ENCODE measurements around the gene CRELD2. TPM values are rescaled to one million over a fixed set of nuclear protein-coding genes. Genes with fewer than 3 reads are reported as not detected.
A peak's percentile ranks its signal among the peaks of the same experiment; 100 is the strongest.

Gene CRELD2
- total and polyA plus RNA-seq, 2 of the 4 experiments (the other 2 are of a cell fraction) = 36.2 to 70.7 TPM

- TF ChIP-seq MAFK (IDR thresholded peaks at IDR 0.05; ENCODE audit: low read depth, low read length) = no peak
- TF ChIP-seq FOS (IDR thresholded peaks at IDR 0.05; ENCODE audit: low read depth, low read length) = no peak
- no peak for TF ChIP-seq ELK1 (IDR thresholded peaks at IDR 0.05; ENCODE audit: borderline replicate concordance, low read depth, low read length)
- no peak for TF ChIP-seq BHLHE40 (IDR thresholded peaks at IDR 0.05; ENCODE audit: low read depth, low read length)
- TF ChIP-seq RCOR1 (IDR thresholded peaks at IDR 0.05; ENCODE audit: insufficient replicate concordance, low read length) = no peak
- TF ChIP-seq USF2 (IDR thresholded peaks at IDR 0.05; ENCODE audit: low read depth, low read length) = no peak
- no peak for TF ChIP-seq RFX5 (IDR thresholded peaks at IDR 0.05; ENCODE audit: low read depth, low read length)
- no peak for TF ChIP-seq MAZ (IDR thresholded peaks at IDR 0.05; ENCODE audit: borderline replicate concordance, low read depth, low read length)
- TF ChIP-seq POLR2A (IDR thresholded peaks at IDR 0.05; ENCODE audit: low read depth, low read length) = no peak
- no peak for TF ChIP-seq NFE2L2 (IDR thresholded peaks at IDR 0.05; ENCODE audit: low read depth, low read length)
- no peak for TF ChIP-seq SMC3 (IDR thresholded peaks at IDR 0.05; ENCODE audit: low read depth, low read length)
- no peak for TF ChIP-seq RAD21 (IDR thresholded peaks at IDR 0.05; ENCODE audit: low read length)
- TF ChIP-seq CHD1 (IDR thresholded peaks at IDR 0.05; ENCODE audit: low read depth, low read length) = no peak
- TF ChIP-seq CEBPB (IDR thresholded peaks at IDR 0.05; ENCODE audit: low read depth, low read length) = no peak
- TF ChIP-seq MXI1 (IDR thresholded peaks at IDR 0.05; ENCODE audit: borderline replicate concordance, low read depth, low read length) = no peak
- Histone ChIP-seq H3K36me3 (ENCODE audit: control insufficient read depth, insufficient read depth, low read length) (peaks cover 16% of the 10 kb centered on the region; the same call in 1 of the 2 replicates), H4K8ac (ENCODE audit: low read depth in 2 of 2, low read length in 2 of 2) (no peak overlapping the region), H3K9ac (ENCODE audit: low read depth, low read length) (no peak overlapping the region), H3K18ac (ENCODE audit: low read depth, low read length) (no peak overlapping the region), H2BK15ac (ENCODE audit: low read depth, low read length) (no peak overlapping the region), H3K9me3 (ENCODE audit: control insufficient read depth, insufficient read depth, low read length) (no peaks in the 10 kb centered on the region), H2BK120ac (ENCODE audit: low read depth, low read length) (no peak overlapping the region), H3K27me3 (ENCODE audit: control insufficient read depth, insufficient read depth, low read length) (no peaks in the 10 kb centered on the region), H2AFZ (replicated peaks; ENCODE audit: low read length, poor library complexity) (peak overlapping the region; percentile 47), H2AK9ac (replicated peaks; ENCODE audit: low read depth, low read length, poor library complexity) (no peak overlapping the region), H3K23ac (ENCODE audit: low read depth, low read length) (no peak overlapping the region), H3K27ac (ENCODE audit: insufficient read depth, low read length) (no peak overlapping the region), H2BK5ac (ENCODE audit: low read depth, low read length, poor library complexity, severe bottlenecking) (no peak overlapping the region), H3K56ac (ENCODE audit: extremely low read depth, insufficient read depth, low read length) (no peak overlapping the region), H4K20me1 (ENCODE audit: insufficient read depth, low read length) (no peaks in the 10 kb centered on the region; the same call in 1 of the 2 replicates), H3K9me1 (ENCODE audit: insufficient read depth, low read length) (peaks cover under 1% of the 10 kb centered on the region; the same call in 1 of the 2 replicates), H2AK5ac (ENCODE audit: low read depth, low read length) (no peak overlapping the region), H3K4me2 (ENCODE audit: low read depth, low read length) (no peak overlapping the region), H4K91ac (ENCODE audit: insufficient read depth, low read depth, low read length) (no peak overlapping the region), H3K4me1 (ENCODE audit: control insufficient read depth, insufficient read depth, low read length) (peaks cover 6% of the 10 kb centered on the region), H3K79me1 (ENCODE audit: low read depth in 1 of 2, low read length in 2 of 2) (no peaks in the 10 kb centered on the region), H3K4me3 (ENCODE audit: insufficient read depth, low read depth, low read length) (no peak overlapping the region), H2BK20ac (ENCODE audit: low read depth, low read length) (no peak overlapping the region), H3K14ac (replicated peaks; ENCODE audit: low read depth, low read length) (no peak overlapping the region), H3K4ac (ENCODE audit: low read depth, low read length) (no peak overlapping the region), H4K5ac (ENCODE audit: low read depth, low read length) (no peak overlapping the region)
- no CpG with 5 or more reads among the region's 8 CpGs for WGBS, 2 experiments (ENCODE audit: extremely low coverage in 2 of 2, insufficient read length in 1 of 2)
- in situ Hi-C loops (cut with MboI; ENCODE audit: low sequenced_read_pairs) = no loop called here
- no peak for DNase-seq
- BruUV-seq (replicated peaks) = no TSS peak
- ChIA-PET POLR2A (ENCODE audit: unreplicated experiment) (interaction anchor here (1.3 kb wide), 1 partner anchor 10 kb away, joined by 3 read pairs; the partner anchor contains the start of genes ALG12 and CRELD2), CTCF (no interaction called here)
- ATAC-seq (ENCODE audit: low read depth) = no peak
- intact Hi-C loops (cut with micrococcal nuclease) = no loop called here
- dilution Hi-C loops (cut with HindIII; ENCODE audit: low sequenced_read_pairs, unreplicated experiment) = no loop called here
These were observed 9.7 kb downstream of the CRELD2 start for GRCh38 chr22:49928185-49928495.

Measured in IMR-90 (cell line).